GM12864 (cell line): Measurements from ENCODE around the gene CCDC60.

Experiments
- DNase-seq: peaks from one replicate; pipeline ENCODE4 v3.0.0-alpha.2; 2011; ENCODE audit warnings: low read depth
- H3K4me3 ChIP-seq: 2 replicates; pipeline ENCODE4 v1.5.1; 2011; ENCODE audit warnings: mild to moderate bottlenecking, low read depth, low read length, control low read depth
- CTCF ChIP-seq: IDR thresholded peaks from 2 replicates; pipeline ENCODE4 v1.5.1; 2011; ENCODE audit warnings: low read depth, mild to moderate bottlenecking, moderate library complexity, low read length, control low read depth, inconsistent platforms; ENCODE audit errors: missing control alignments

CCDC60 gene

GRCh38 chr12:119425623-119426022, 91.1 kb downstream of the CCDC60 start:
- TF ChIP-seq CTCF, result no peak
- DNase-seq, result no peak
- no peak overlapping the region for H3K4me3 ChIP-seq

GRCh38 chr12:119431151-119431550, 96.6 kb downstream of the CCDC60 start:
- TF ChIP-seq CTCF, result no peak
- no peak overlapping the region for H3K4me3 ChIP-seq
- no peak for DNase-seq

GRCh38 chr12:119432949-119433348, 98.4 kb downstream of the CCDC60 start:
- TF ChIP-seq CTCF, result no peak
- no peak for DNase-seq
- H3K4me3 ChIP-seq, result no peak overlapping the region

- no peak overlapping the region for H3K4me3 ChIP-seq
- TF ChIP-seq CTCF, result no peak
- DNase-seq, result no peak
Measured at GRCh38 chr12:119440803-119441360, 106.4 kb downstream of the CCDC60 start.

- no peak overlapping the region for H3K4me3 ChIP-seq
- peak; percentile 34 for DNase-seq
- peak; percentile 98 for TF ChIP-seq CTCF
Measured at GRCh38 chr12:119444462-119445044, 110.0 kb downstream of the CCDC60 start.

GRCh38 chr12:119446459-119446858, 111.9 kb downstream of the CCDC60 start:
- no peak for TF ChIP-seq CTCF
- no peak for DNase-seq

GRCh38 chr12:119447126-119447525, 112.6 kb downstream of the CCDC60 start:
- no peak for DNase-seq
- H3K4me3 ChIP-seq, result no peak overlapping the region
- TF ChIP-seq CTCF, result no peak

More at GRCh38 chr12:119446459-119446858, 111.9 kb downstream of the CCDC60 start:
- no peak overlapping the region for H3K4me3 ChIP-seq
